Jurkat, Clone E6-1 (cell line): ENCODE measurements around the gene SFMBT2. TPM values are rescaled to one million over a fixed set of nuclear protein-coding genes. Genes with fewer than 3 reads are reported as not detected.
A peak's percentile ranks its signal among the peaks of the same experiment; 100 is the strongest.

Experiments
- DNase-seq: peaks from one replicate; pipeline ENCODE4 v3.0.0-alpha.2; 2011; ENCODE audit warnings: low read depth, low spot score
- H3K4me3 ChIP-seq: 2 replicates; pipeline ENCODE4 v1.5.1; 2011; ENCODE audit warnings: mild to moderate bottlenecking, low read length, control low read depth, moderate library complexity
- polyA plus RNA-seq: library from polyadenylated mRNA; unstranded; fragments of >200 nt; gene quantifications from one replicate; pipeline ENCODE4 v1.2.1, GENCODE V29; 2012; ENCODE audit warnings: missing spikeins; ENCODE audit not compliant: insufficient read length, insufficient read depth

Gene SFMBT2
- 11.8 TPM for polyA plus RNA-seq

- peak; percentile 74 for DNase-seq
- peak within 1 kb of the TSS; percentile 84 for H3K4me3 ChIP-seq
Observed at GRCh38 chr10:7410862-7411670, at the start of gene SFMBT2. Gene SFMBT2, minus strand, starts transcription at chr10:7411034. Its CDS starts 29,136 bp downstream, at chr10:7381898.

GRCh38 chr10:7460006-7460405 lies 49.2 kb upstream of the SFMBT2 start:
- DNase-seq, result no peak
- no peak overlapping the region for H3K4me3 ChIP-seq

GRCh38 chr10:7458556-7458955 lies 47.7 kb upstream of the SFMBT2 start:
- no peak for DNase-seq
- no peak overlapping the region for H3K4me3 ChIP-seq

- no peak for DNase-seq
- H3K4me3 ChIP-seq, result no peak overlapping the region
Observed at GRCh38 chr10:7457478-7458316, 46.9 kb upstream of the SFMBT2 start.

- H3K4me3 ChIP-seq, result no peak overlapping the region
- DNase-seq, result no peak
Observed at GRCh38 chr10:7449063-7449695, 38.3 kb upstream of the SFMBT2 start.

GRCh38 chr10:7445474-7446185 lies 34.8 kb upstream of the SFMBT2 start:
- no peak overlapping the region for H3K4me3 ChIP-seq
- DNase-seq, result no peak

- H3K4me3 ChIP-seq, result no peak overlapping the region
- DNase-seq, result no peak
Observed at GRCh38 chr10:7444551-7445121, 33.8 kb upstream of the SFMBT2 start.

GRCh38 chr10:7443036-7443435 lies 32.2 kb upstream of the SFMBT2 start:
- DNase-seq, result no peak
- H3K4me3 ChIP-seq, result no peak overlapping the region

- DNase-seq, result no peak
- no peak overlapping the region for H3K4me3 ChIP-seq
Observed at GRCh38 chr10:7441403-7442147, 30.7 kb upstream of the SFMBT2 start.

GRCh38 chr10:7439696-7440095 lies 28.9 kb upstream of the SFMBT2 start:
- DNase-seq, result no peak
- no peak overlapping the region for H3K4me3 ChIP-seq

GRCh38 chr10:7438196-7438986 lies 27.6 kb upstream of the SFMBT2 start:
- DNase-seq, result no peak
- no peak overlapping the region for H3K4me3 ChIP-seq

- no peak overlapping the region for H3K4me3 ChIP-seq
- DNase-seq, result no peak
Observed at GRCh38 chr10:7436490-7437100, 25.8 kb upstream of the SFMBT2 start.

- H3K4me3 ChIP-seq, result no peak overlapping the region
- no peak for DNase-seq
Observed at GRCh38 chr10:7435674-7436073, 24.8 kb upstream of the SFMBT2 start.

- H3K4me3 ChIP-seq, result no peak overlapping the region
- no peak for DNase-seq
Observed at GRCh38 chr10:7434378-7434777, 23.5 kb upstream of the SFMBT2 start.

GRCh38 chr10:7433861-7434260 lies 23.0 kb upstream of the SFMBT2 start:
- no peak overlapping the region for H3K4me3 ChIP-seq
- DNase-seq, result no peak

- H3K4me3 ChIP-seq, result no peak overlapping the region
- no peak for DNase-seq
Observed at GRCh38 chr10:7432884-7433726, 22.3 kb upstream of the SFMBT2 start.
